HepG2 (cell line): ENCODE measurements around the gene ATG9A. TPM values are rescaled to one million over a fixed set of nuclear protein-coding genes. Genes with fewer than 3 reads are reported as not detected.
A peak's percentile ranks its signal among the peaks of the same experiment; 100 is the strongest.

ENCODE experiments used
- ARID5B ChIP-seq: IDR thresholded peaks from 2 replicates; pipeline ENCODE4 v1.4.0; 2020; ENCODE audit warnings: mild to moderate bottlenecking, missing genetic modification reagents
- DNMT1 ChIP-seq: sonication (generic); formaldehyde crosslinking; IDR thresholded peaks from 2 replicates; pipeline ENCODE4 v1.5.1; 2020; ENCODE audit warnings: mild to moderate bottlenecking, missing genetic modification reagents
- FOSL2 ChIP-seq: sonication (generic); formaldehyde crosslinking; IDR thresholded peaks from 2 replicates; pipeline ENCODE4 v1.4.0; 2020; ENCODE audit warnings: missing genetic modification reagents
- KDM4B ChIP-seq: sonication (generic); formaldehyde crosslinking; IDR thresholded peaks from 2 replicates; pipeline ENCODE4 v1.4.0; 2020; ENCODE audit warnings: missing genetic modification reagents
- PCBP1 ChIP-seq: fragments of 200-400 bp; formaldehyde crosslinking; IDR thresholded peaks from 2 replicates; pipeline ENCODE4 v1.6.1; 2017; ENCODE audit warnings: mild to moderate bottlenecking, low read depth, low read length, borderline replicate concordance
- PHF8 ChIP-seq: sonication (generic); formaldehyde crosslinking; IDR thresholded peaks from 2 replicates; pipeline ENCODE4 v1.5.0; 2020; ENCODE audit warnings: missing genetic modification reagents
- ZNF138 ChIP-seq: sonication (generic); formaldehyde crosslinking; IDR thresholded peaks from 2 replicates; pipeline ENCODE4 v1.5.0; 2020; ENCODE audit warnings: mild to moderate bottlenecking, low read depth, missing genetic modification reagents
- ZNF280B ChIP-seq: sonication (generic); formaldehyde crosslinking; IDR thresholded peaks from 2 replicates; pipeline ENCODE4 v1.5.0; 2020; ENCODE audit warnings: missing genetic modification reagents, mild to moderate bottlenecking, borderline replicate concordance
- ZNF318 ChIP-seq: sonication (generic); formaldehyde crosslinking; IDR thresholded peaks from 2 replicates; pipeline ENCODE4 v1.4.0; 2020; ENCODE audit warnings: mild to moderate bottlenecking, missing genetic modification reagents
- ZNF460 ChIP-seq: sonication (generic); formaldehyde crosslinking; IDR thresholded peaks from 2 replicates; pipeline ENCODE4 v1.5.1; 2020; ENCODE audit warnings: missing genetic modification reagents, mild to moderate bottlenecking, borderline replicate concordance
- ZNF558 ChIP-seq: sonication (generic); formaldehyde crosslinking; IDR thresholded peaks from 2 replicates; pipeline ENCODE4 v1.9.0; 2022; ENCODE audit warnings: mild to moderate bottlenecking, missing genetic modification reagents, borderline replicate concordance
- polyA plus RNA-seq, 8 experiments: library from polyadenylated mRNA; depleted of rRNA in 3 of 8; stranded (reverse) in 7 of 8; unstranded in 1 of 8; fragments of >200 nt; fragmentation: Illumina TruSeq in 4 of 8; extraction: Trizol in 4 of 8; gene quantifications; 2 replicates each; pipeline versions ENCODE4 v1.2.1 to v1.2.3, GENCODE V29; 2011 to 2016; ENCODE audit warnings: low read depth in 4 of 8, missing spikeins in 1 of 8, mixed read lengths in 1 of 8; ENCODE audit not compliant: insufficient read depth in 1 of 8
- total RNA-seq, 5 experiments: library from RNA; depleted of rRNA; stranded (reverse); fragments of >200 nt; fragmentation: Illumina TruSeq; extraction: Trizol; gene quantifications; 2 replicates each; pipeline ENCODE4 v1.2.3, GENCODE V29; 2016; ENCODE audit warnings: low read depth in 1 of 5

ATG9A gene
- total and polyA plus RNA-seq, 2 of the 13 experiments (the other 11 are each of a cell fraction or from before 2014, with no cell fraction given) = 35.0 to 131 TPM

- TF ChIP-seq ZNF318 (peak; percentile 84; the same call in 1 of the 2 replicates), DNMT1 (CRISPR knock-in tag) (peak; percentile 91), KDM4B (CRISPR knock-in tag) (peak; percentile 35; the same call in 1 of the 2 replicates), FOSL2 (CRISPR knock-in tag) (peak; percentile 56; the same call in 1 of the 2 replicates), ZNF460 (CRISPR knock-in tag) (no peak), ZNF280B (CRISPR knock-in tag) (peak; percentile 95), ZNF138 (CRISPR knock-in tag) (peak; percentile 90; the same call in 1 of the 2 replicates), ZNF558 (peak; percentile 75; the same call in 1 of the 2 replicates), ARID5B (CRISPR knock-in tag) (peak; percentile 85), PCBP1 (0 out of 2 replicates have a peak, but pooled peaks have one; percentile 49), PHF8 (CRISPR knock-in tag) (peak; percentile 90)
These were observed 10.4 kb downstream of the ATG9A start, which contains the start of gene ABCB6 (continued) for GRCh38 chr2:219218732-219219701.
